ENCODE results near the gene NCBP2.

GRCh38 chr3:196918968-196919367 lies 23.4 kb downstream of the NCBP2 start:
- TF ChIP-seq CTCF (IDR thresholded peaks at IDR 0.05) = no peak
- no peak for TF ChIP-seq POLR2A (IDR thresholded peaks at IDR 0.05)

Measured in prostate gland (tissue), 2 donors.